22Rv1 (cell line): Measurements from ENCODE around the gene MAPK6.

ENCODE experiments used
- H3K27ac ChIP-seq: fragments of 450-650 bp; 2 replicates; pipeline ENCODE4 v1.5.1; 2017
- ZFX ChIP-seq: fragments of 450-650 bp; IDR thresholded peaks from 2 replicates; pipeline ENCODE4 v1.6.1; 2017; ENCODE audit warnings: antibody characterized with exemption, borderline replicate concordance
- TF ChIP-seq, protein P1 (sequence below): fragments of 450-650 bp; IDR thresholded peaks from 2 replicates; pipeline ENCODE4 v1.5.1; 2017; ENCODE audit warnings: mild to moderate bottlenecking

MAPK6 gene

DNA sequence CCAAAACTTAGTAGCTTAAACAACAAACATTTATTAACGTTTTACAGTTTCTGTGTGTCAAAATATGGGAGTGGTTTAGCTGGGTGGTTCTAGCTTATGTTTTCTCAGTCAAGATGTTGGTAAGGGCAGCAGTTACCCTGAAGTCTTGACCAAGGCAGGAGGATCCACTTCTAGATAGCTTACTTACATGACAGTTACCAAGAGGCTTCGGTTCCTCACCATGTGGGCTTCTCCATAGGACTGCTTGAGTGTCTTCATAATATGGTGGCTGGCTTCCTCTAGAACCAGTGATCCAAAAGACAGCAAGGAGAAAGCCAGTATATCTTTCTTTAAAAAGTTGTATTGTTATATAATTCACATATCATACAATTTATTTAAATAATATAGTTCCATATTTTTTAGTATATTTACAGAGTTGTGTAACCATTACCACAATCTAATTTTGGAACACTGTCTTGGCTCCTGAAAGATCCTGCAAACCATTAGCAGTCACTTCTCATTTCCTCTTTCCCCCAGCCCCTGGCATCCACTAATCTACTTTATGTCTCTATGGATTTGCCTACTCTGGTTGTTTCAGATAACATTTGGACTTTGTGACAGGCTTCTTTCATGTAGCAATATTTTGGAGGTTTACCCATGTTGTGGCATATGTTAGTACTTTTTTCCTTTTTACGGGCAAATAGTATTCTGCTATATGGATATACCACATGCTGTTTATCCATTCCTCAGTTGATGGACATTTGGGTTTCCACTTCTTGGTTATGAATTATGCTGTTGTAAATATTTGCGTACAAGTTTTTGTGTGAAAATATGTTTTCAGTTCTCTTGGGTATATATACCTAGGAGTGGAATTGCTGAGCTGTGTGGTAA, 33.3 kb downstream of the MAPK6 start:
- no peak for TF ChIP-seq ZFX
- TF ChIP-seq, protein P1, sequence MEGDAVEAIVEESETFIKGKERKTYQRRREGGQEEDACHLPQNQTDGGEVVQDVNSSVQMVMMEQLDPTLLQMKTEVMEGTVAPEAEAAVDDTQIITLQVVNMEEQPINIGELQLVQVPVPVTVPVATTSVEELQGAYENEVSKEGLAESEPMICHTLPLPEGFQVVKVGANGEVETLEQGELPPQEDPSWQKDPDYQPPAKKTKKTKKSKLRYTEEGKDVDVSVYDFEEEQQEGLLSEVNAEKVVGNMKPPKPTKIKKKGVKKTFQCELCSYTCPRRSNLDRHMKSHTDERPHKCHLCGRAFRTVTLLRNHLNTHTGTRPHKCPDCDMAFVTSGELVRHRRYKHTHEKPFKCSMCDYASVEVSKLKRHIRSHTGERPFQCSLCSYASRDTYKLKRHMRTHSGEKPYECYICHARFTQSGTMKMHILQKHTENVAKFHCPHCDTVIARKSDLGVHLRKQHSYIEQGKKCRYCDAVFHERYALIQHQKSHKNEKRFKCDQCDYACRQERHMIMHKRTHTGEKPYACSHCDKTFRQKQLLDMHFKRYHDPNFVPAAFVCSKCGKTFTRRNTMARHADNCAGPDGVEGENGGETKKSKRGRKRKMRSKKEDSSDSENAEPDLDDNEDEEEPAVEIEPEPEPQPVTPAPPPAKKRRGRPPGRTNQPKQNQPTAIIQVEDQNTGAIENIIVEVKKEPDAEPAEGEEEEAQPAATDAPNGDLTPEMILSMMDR = no peak
- H3K27ac ChIP-seq = no peak overlapping the region

DNA sequence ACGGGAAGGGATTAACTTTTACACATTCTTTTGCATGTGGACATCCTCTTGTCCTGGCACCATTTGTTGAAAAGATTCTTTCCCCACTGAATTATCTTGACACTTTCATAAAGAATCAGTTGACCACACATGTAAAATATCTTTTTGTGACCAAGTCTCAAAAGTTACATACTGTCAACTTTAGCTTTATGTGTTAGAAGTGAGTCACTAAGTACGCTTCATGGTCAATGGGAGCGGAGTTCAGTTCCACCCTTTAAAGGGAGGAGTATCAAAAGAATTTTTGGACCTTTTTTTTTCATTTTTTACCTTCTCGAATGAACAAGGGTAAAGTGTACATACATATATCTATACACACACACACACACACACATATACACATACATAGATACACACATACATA, 35.4 kb downstream of the MAPK6 start:
- peak overlapping the region; percentile 18; the same call in 1 of the 2 replicates for H3K27ac ChIP-seq
- TF ChIP-seq, protein P1 = no peak
- TF ChIP-seq ZFX = no peak

DNA sequence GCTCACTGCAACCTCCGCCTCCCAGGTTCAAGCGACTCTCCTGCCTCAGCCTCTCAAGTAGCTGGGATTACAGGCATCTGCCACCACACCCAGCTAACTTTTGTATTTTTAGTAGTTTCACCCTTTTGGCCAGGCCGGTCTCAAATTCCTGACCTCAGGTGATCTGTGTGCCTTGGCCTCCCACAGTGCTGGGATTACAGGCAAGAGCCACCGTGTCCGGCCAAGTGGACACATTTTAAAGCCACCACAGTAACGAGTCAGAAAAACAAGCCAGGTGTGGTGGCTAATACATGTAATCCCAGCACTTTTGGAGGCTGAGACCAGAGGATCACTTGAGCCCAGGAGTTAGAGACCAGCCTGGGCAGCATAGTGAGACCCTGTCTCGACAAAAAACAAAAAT, 35.8 kb downstream of the MAPK6 start:
- H3K27ac ChIP-seq = peak overlapping the region; percentile 18; the same call in 1 of the 2 replicates

DNA sequence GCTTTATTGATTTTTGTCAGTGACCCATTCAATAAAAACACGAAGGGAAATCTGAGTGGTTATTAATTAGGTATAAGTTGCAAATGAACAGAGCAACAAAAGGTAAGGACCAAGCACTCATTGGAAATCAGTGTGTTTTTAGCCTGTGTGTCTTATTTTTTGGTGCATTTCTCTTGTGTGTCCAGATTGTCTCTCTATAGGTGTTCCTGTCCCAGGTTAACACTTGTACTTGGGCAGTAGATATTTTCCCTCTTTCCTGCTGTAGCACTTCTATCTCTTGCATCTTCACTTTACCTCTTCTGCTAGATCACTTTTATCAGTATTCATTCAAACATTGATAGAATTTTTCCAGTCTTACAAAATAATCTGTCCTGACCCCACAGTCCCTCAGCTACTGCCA, 37.0 kb downstream of the MAPK6 start:
- TF ChIP-seq, protein P1 = no peak
- no peak for TF ChIP-seq ZFX
- no peak overlapping the region for H3K27ac ChIP-seq

DNA sequence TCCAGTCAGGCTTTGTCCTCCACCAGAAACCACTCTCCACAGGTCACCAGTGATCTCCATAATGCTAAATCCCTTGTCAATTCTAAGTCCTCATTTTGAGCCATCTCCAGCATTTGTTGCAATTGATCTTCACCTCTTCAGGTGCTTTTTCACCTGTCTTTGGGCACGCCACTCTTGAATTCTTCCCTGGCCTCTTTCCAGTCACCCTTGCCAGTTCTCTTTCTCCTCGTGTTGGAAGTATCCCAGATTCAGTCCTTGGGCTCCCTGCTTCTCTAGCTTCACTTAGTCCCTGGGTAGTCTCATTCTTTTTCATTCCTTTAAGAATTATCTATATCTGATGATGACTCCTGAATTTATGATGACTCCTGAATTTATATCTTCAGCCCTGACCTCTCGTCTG, 37.5 kb downstream of the MAPK6 start:
- TF ChIP-seq ZFX = no peak
- TF ChIP-seq, protein P1 = no peak
- no peak overlapping the region for H3K27ac ChIP-seq

DNA sequence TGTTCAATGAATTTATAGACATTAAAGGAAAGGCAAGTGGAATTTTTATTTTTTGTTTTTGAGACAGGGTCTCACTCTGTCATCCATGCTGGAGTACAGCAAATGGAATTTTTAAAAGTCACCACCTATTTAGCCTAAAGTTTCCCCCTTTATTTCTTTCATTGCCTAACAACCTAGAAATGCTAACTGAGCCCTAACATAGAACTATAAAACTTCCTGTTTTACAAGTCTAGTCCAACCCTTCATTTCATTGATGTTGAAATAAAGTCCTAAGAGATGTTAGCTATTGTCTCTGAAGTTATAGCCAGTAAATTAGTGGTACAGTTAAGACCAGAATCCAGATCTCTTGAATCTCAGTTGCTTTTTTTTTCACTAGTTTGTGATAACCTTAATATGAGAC, 39.0 kb downstream of the MAPK6 start:
- TF ChIP-seq ZFX = no peak
- TF ChIP-seq, protein P1 = no peak
- H3K27ac ChIP-seq = no peak overlapping the region

DNA sequence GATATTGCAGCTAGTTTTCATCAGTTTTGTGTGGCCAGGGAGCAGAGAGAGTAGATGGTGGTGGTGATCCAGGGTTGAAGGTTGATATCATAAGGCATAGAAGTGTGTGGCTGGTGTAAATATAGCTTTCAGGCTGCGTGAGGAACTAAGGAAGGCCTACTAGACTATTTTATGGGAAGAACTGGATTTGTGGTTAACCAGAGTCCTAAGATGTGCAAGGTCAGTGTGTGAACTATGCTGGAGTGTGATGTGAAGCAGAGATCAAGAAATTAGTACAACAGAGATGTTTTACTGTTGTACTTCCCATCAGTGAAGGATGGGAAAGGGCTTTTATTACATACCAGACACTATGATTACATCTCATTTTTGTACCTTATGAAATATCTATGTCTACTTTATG, 41.5 kb downstream of the MAPK6 start:
- no peak overlapping the region for H3K27ac ChIP-seq
- TF ChIP-seq, protein P1 = no peak
